HG03045 (cell line): Measurements from ENCODE around the gene CSNK1D.

ENCODE experiments used
- ATAC-seq: cut with Tn5 transposase; IDR thresholded peaks from one replicate; pipeline ENCODE4 v1.9.1; 2021; ENCODE audit warnings: mild to moderate bottlenecking, moderate library complexity; ENCODE audit not compliant: unreplicated experiment

CSNK1D gene

DNA sequence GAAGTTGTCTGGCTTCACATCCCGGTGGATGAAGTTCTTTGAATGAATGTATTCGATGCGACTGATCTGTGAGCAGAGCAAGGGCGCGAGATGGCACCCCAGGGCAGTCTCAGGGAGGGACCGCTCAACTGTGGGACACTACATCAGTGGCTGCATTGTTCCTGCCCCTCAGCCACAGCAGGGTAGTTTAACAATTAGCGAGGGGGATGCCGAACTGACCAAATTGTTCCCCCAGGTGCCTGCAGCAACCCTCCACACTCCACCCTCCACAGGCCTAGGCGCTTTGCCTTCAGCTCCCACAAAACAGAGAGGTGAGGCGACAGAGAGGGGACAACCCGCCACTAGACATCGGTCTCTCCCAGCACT, 20.3 kb downstream of the CSNK1D start:
- ATAC-seq: no peak

DNA sequence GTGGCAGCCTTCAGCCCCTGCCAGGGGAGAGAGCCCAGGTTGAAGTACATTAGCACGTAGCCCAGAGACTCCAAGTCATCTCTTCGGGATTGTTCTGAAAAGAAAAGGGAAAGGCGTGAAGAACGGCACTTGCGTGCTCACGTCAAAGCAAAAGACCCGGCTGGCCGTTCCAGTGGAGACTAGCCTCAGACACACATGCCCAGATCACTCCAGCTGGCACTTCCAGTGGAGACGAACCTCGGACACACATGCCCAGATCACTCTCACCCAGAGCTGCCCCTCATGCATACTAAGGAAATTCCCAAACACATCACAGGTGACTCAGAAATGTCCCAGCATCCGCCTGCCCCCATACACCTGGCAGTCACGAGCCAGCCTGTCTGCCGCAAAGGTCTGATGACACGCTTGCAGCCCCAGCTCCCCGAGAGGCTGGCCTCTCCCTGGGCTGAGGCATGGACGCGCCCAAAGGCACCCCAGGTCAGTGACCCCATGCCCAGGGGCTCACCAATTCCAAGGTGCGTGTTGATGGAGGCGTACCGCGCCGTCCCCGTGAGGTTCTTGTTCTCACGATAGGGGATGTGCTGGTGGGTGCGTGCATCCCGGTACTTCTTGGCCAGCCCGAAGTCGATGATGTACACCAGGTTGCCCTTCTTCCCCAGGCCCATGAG, 20.9 kb downstream of the CSNK1D start:
- no peak for ATAC-seq

DNA sequence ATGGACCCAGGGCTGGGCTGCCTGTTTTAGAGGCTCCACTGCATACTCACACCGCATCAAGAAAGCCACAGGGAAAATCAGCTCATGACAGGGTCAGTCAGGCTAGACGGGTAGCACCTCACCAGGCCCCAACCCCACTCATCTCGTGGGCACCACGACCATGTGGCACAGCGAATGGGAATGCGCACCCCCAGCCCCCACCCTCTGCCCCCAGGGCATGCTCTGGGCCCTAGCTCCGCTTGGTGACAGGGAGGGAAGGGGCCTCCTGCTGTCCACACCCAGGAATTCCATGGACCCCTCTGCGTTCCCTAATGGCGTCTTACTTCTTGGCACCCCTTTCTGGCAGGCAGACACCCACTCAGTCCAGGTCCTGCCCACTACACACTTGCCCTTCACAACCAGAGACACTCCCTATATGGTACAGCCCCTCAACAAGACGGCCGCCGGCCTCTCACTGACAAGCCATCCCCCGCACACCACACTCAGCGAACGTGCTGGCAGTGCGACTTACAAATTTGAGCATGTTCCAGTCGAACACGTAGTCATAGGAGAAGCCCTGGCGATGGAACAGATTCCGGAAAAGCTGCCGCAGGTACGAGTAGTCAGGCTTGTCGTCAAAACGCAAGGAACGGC, 22.5 kb downstream of the CSNK1D start:
- no peak for ATAC-seq

DNA sequence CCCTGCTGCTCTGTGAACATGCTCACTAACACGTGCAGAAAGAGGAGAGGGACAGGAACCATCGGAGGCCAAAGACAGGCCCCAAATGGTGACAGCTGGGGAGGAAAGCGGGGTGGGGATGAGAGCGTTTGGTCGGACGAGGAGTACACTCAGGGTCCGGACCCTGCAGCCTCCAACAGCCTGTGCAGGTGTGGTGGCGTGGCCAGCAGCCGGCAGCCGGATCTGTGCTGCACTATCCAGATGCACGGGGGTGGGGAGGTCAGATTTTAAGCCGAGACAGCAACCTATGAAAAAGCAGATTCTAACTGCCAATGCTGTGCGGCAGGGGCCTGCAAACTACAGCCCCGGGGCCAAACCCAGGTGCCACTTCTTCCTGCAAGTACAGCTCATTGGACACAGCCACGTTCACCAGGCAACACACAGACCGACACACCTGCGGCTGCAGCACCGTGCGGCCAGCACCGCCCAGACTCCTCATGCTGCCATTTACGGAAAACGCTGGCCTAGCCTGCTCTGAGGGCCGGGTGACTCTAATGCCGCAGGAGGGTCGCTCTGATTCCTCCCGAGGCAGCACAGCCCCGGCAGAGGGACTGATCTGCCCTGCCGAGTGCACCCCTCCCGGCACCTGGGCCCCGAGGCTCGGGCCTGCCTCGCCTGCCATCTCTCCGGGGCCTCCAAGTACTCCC, 23.5 kb downstream of the CSNK1D start:
- ATAC-seq: no peak

DNA sequence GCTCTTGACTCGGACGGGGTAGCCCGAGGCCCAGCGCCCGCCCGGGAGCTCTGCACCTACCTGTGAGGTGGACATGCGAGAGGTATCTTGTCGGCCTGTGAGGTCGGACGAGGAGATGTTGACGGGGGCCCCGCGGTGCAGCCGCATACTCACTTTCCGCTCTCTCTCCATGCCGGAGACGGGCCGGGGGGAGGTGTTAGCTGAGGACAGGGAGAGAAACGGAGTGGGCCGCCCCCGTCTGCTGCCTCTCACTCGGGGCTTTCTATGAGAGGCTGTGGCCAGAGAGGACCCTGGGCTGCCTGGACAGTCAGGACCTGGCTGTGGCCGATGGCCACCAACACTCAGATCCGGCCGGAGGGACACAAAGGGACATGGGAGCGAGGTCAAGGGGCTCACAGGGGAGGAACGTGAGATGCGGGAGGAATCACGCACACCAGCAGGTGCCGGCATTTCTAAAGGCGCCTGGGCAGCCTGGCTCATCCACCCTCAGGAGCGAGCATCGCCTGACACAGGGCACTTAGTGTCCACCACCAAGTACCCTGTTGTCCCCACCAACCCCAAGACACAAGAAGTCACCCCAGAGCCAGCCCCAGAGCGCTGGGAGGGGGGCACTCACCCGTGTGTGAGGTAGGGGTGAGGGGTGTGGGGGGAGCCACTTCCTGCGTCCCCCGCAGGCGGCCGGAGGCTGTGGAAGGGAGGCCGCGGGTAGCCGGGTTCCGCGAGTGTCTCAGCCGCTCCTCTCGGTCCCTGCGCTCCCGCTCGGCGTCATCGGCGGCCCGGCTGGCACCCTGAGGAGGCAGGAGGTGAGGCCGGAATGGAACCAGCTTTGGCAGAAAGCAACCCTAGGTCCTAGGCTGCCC, 24.5 kb downstream of the CSNK1D start:
- ATAC-seq: no peak

DNA sequence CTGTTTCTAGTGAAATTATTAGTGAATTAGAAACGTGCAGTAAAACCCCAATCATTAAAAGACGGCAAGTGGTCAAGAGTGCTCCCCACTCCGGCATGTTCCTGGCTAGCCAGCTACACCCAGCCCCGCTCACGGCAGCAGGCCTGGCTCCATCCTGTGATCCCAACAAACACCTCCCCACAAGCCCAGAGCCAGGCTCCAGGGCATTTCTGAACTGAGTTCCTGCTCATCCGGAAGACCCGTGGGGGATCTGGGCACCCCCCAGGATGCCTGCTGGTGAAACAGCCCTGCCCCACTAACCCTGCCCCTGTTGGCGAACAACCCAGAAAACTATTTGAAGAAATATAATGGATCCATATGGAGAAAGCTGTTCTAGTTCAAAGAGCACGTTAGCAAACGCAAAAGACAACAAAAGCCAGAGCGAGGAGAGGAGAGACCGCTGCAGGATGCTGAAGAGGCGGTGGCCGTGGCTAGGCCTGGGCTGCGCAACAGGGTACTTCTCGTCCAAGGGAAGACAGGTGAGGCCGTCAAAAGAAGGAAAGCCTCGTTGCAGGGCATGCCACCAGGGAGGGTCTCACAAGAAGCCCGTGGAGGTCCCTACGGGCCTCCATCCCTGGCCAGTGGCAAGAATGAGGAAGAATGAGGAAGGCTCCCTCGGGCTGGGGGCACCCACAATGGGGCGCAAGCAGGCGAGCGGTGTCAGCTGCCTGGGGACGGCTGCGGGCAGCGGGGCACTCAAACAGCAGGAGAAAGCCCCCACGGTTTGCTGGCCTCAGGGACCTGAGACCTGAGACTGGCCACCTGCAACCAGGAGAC, 25.4 kb downstream of the CSNK1D start:
- ATAC-seq: no peak

DNA sequence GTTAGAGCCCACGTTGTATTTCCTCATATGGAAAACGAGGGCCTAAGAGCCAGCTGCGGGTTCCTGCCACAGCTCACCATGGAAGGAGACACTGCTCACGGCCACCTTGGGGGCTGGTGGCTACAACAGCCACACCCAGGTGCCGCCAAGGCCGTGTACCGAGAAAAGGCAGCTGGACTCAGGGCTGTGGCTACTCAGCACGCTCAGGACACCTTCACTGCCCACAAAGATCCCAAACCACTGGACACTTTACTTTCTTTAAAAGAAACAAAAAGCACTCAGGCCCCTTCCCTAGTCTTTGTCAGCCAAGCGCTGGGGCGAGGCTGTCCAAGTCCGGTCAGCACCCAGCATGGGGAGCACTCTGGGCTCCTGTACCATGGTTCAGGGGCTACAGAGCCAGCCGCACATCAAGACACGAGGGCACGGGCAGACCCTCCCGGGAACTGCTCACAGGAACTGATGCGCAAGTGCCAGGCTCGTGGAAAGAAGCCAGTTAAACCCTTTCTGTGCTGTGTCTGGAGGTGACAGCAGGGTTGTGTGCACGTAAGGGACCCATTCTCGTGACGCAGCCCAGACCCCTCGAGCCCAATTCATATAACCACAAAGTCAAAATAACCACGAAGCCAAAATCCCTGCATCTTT, 26.2 kb downstream of the CSNK1D start:
- no peak for ATAC-seq

DNA sequence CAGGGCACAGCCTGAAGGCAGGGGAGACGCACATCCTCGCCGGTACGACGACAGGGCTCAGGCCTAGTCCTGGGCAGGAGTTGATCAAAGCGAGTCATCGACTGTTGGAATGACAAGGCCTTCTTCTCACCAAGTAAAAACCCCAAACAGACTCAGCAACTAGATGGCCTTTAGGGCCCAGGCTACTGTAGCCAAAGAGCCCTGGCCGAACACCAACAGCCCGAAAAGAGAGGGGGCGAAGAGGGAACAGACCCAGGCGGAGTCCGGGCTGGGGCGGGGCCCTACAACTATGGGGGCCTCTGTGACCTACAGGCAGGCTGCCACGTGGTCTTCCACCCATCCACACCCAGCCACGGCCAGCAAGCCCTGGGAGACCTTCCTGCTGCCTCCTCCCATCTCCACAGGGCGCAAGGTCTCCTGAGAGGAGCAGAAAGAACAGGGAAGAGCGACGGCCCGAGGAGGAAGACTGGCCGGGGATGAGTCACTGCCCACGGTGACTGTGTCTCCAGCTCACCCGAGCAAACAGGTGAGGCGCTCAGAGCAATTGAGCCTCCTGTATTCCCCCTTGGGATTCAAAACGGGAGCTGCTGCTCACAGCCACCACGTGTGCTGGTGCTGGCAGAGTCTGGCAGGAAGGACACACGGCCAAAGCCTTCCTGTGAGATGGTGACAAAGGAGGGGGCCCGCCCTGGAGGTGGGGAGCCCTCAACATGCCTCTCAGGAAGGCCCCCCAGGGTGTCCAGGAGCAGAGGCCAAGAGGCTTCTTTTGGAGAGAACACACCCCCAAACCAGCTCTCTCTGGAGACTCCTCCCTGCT, 26.9 kb downstream of the CSNK1D start:
- ATAC-seq: no peak

DNA sequence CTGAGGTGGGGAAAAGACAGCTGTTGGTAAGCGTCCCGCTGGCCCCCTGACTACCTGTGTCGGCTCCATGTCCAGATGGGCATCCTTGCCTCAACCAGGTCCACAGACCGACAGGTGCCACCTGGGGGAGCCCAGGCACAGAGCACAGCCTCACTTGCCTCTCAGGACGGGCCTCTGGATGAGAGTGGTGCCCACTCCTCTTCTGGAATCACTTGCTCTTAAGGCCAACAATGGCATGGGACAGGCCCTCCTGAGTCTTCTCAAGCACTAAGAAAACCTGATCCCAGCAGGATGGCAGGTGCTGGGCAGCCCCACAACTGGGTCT, 27.5 kb downstream of the CSNK1D start:
- no peak for ATAC-seq

DNA sequence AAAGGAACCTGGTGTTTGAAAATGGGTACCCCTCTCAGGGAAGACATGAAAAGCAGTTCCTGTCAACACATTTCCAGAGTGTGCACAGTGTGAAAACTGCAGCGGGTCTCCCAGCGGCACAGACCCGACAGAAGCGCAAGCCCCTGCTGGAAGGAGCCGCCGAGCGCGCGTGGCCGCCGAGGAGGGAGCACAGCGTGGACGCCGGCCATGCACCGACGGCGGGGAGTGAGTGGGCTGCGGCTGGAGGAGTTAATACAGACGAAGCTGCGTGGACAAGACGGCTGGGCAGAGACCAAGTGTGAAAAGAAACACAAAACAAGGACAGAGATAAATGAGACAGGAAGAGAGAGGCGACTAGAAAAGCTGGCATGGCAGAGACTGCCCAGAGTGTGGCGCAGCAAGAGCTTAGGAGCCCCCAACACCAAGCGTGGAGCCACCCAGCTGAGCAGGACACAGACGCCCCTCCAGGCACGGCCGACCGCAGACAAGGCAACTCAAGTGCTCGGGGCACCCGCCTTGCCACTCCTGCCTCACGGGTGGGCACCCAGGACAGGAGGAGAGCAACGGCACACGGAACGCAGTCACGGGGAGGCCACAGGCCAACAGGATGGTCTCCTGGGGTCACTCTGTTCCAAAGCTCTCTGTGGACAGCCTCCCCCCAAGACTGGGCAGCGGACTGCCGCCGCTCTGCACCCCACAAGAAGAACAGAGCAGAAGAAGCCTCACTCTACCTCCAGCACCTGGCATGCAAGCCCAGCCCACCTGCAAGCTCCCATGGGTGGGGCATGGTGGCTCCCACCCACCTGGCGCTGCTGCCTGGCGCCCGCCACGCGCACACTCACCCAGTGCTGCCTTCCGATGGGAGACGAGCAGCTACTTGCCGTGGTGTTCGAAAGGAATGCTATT, 28.1 kb downstream of the CSNK1D start:
- no peak for ATAC-seq

DNA sequence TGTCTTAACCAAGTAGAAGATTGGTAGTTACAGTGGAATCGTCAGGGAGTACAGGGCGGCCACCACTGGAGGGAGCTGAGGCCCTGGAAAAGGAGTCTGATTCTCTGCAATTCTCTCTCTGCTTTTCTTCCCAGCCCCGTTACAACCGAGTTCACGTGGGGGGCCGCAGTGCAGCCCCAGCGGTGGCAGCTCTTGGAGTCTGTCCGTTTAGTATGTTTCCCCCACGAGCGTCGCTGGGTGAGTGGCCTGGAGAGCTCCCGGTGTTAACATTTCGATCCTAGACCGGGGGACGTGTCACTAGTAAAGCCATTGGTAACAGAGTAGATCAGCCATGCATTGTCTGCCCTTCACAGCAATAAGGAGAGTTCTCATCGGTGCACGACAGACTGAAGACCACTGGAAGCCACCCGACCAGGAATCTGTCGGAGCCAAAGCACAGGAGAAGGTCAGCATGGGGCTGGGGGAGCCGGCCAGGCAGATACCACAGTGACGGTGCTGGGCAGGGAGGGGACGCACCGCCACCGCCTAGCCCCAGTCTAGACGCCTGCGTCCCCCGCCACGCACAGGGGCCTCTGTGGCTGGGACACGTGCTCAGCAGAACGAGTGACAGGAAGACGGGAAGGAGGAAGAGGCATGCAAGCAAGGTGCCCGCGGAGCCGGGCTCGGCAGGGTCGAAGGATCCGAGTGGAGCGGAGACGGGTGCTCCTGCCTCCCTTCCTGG, 28.9 kb downstream of the CSNK1D start:
- no peak for ATAC-seq

DNA sequence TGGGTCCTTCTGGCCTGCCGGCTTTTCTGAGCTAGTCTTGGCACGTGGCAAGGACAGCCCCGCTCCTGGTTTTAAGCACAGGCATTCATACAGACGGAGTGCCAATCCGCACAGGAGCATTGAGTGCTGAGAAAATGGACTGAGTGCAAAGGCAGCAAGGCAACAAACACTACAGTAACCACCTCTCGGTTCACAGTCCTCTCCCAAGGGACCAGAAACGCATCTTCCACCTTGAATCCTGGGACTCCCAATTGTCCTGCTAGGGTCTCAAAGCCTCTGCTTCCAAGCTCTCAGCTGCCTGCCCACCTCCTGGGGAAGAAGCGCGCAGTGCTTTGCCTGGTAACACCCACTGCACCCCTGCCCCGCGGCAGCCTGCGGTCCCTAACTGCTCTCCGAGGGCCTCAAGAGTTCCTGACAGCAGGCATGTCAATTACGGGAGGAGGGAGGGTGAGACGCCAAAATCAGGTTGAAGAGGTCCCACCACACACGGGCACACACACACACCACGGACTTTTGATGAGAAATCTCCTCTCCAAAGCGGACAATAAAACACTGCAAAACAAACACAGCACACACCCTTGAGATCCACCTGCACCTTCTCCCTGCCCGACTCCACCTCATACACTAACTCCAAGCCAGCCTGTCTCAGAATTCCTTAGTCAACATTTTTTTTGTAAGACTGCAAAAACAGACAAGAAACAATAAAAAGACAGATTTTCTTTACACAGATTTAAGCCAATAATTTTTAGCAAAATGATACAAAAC, 29.7 kb downstream of the CSNK1D start:
- no peak for ATAC-seq

DNA sequence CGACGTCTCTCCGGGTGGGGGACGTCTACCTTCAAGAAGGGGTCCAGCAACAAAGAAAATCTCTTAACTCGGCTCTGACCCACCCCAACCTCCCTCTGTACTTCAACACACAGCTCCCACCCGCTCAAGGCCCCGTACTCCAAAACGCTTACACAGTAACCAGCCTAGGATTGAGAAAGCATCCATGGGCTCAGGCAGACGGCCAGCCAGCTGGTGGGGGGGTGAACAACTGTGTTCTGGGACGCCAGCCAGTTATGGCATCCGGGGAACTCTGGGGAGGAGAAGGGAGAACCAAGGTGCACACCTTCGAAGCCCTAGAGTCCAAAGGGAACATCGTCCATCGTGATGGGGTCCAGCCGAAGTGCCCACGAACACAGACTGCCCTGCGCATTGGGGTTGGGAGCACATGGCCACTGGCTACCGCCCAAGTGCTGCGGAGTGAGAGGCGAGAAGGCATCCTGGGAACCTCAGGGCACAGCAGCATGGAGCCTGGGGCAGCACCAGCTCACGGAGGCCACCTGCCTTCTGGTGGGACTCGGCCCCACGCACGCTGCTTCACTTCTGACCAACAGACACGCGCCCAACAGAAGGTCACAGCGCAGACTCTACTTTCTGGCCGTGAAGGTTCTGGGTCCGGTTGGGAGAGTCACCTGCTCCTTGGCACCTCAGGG, 30.4 kb downstream of the CSNK1D start:
- no peak for ATAC-seq

DNA sequence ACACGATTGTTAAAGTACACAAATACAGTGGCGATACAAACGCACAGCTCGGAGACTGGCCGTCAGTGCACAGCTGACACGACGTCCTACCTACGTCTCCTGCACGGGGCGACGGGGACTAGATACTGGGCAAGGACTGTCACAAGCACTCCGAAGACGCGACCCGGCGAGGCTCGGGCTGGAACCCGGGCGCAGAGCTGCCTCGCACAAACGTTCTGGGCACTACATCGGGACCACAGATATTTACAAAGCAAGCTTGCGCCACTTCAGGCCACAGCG, 30.9 kb downstream of the CSNK1D start:
- no peak for ATAC-seq

DNA sequence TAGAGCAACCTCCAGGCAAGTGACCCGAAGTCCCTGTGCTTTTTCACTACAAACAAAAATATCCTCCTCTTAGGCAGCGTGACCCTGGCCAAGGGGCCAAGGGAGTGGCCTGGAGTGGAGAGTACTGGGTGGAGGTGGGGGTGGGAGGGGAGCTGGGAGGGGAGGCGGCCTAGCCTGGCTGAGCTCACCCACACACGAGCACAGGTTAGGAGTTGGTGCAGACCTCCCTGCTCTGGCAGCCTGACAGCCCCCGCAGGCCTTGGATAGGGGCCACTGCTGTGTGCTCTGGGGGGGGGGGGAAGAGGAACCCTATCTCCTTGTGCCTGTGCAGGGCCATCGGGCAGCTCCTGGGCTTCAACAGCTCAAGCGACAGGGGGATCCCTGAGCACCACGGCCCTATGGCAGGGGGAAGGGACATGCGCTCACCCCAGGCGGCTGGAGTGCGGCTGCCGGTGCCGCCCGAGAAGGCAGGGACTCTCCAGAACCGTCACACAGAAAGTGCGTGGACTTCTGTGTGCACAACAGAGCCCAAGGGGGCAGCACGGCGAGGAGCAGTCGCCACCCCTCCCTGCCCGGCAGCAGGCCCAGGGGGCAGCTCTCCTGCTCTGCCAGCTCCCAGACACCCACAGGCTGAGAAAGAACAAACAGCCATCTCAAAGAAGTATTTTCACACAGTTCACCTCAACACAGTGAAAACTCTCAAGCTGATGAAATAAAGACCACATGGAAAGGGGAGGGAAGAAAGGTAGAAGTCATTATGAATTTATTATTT, 31.4 kb downstream of the CSNK1D start:
- ATAC-seq: no peak
